PC-3 (cell line): Measurements from ENCODE around the gene CRLF1.

Source experiments
- CTCF ChIP-seq: fragments of 300-600 bp; sonication (generic); conservative IDR thresholded peaks from 2 replicates; pipeline ENCODE4 v1.5.1; 2017; ENCODE audit warnings: antibody characterized with exemption, low read depth, mild to moderate bottlenecking, low read length
- EZH2phosphoT487 ChIP-seq: fragments of 300-600 bp; sonication (generic); IDR thresholded peaks from 2 replicates; pipeline ENCODE4 v1.6.1; 2018; ENCODE audit warnings: mild to moderate bottlenecking, antibody characterized with exemption, low read length, borderline replicate concordance

GRCh38 chr19:18607226-18608101, 865 bp upstream of the CRLF1 start:
- TF ChIP-seq CTCF (no peak), EZH2phosphoT487 (no peak)
